Parathyroid adenoma (tissue), 2 donors: ENCODE data around the gene CD247.

Source experiments
- H2AFZ ChIP-seq: fragments of 300-600 bp; sonication (generic); one replicate; pipeline ENCODE4 v1.7.0; 2017; ENCODE audit warnings: antibody characterized with exemption, mild to moderate bottlenecking
- H3K27ac ChIP-seq: fragments of 300-600 bp; sonication (generic); one replicate; pipeline ENCODE4 v1.7.0; 2017
- H3K27me3 ChIP-seq: fragments of 300-600 bp; sonication (generic); one replicate; pipeline ENCODE4 v1.7.0; 2017; ENCODE audit warnings: low read length; ENCODE audit not compliant: control insufficient read depth, insufficient read depth
- H3K36me3 ChIP-seq: fragments of 300-600 bp; sonication (generic); one replicate; pipeline ENCODE4 v1.7.0; 2017; ENCODE audit warnings: low read length; ENCODE audit not compliant: control insufficient read depth, insufficient read depth
- H3K4me1 ChIP-seq: fragments of 300-600 bp; sonication (generic); one replicate; pipeline ENCODE4 v1.7.0; 2017; ENCODE audit warnings: control low read depth
- H3K4me2 ChIP-seq: fragments of 300-600 bp; sonication (generic); one replicate; pipeline ENCODE4 v1.7.0; 2017; ENCODE audit warnings: low read length
- H3K4me3 ChIP-seq: fragments of 300-600 bp; sonication (generic); one replicate; pipeline ENCODE4 v1.7.0; 2017; ENCODE audit warnings: low read depth, low read length
- H3K79me2 ChIP-seq: fragments of 300-600 bp; sonication (generic); one replicate; pipeline ENCODE4 v1.7.0; 2017; ENCODE audit warnings: control low read depth
- H3K9ac ChIP-seq: fragments of 300-600 bp; sonication (generic); one replicate; pipeline ENCODE4 v1.7.0; 2017; ENCODE audit warnings: mild to moderate bottlenecking
- H3K9me3 ChIP-seq: fragments of 300-600 bp; sonication (generic); one replicate; pipeline ENCODE4 v1.7.0; 2017; ENCODE audit warnings: low read length; ENCODE audit not compliant: control insufficient read depth
- TF ChIP-seq, protein P1 (sequence below): fragments of 300-600 bp; sonication (generic); IDR thresholded peaks from one replicate; pipeline ENCODE4 v1.7.0; 2017; ENCODE audit warnings: antibody characterized with exemption, mild to moderate bottlenecking
- donor health status: primary hyperparathyroidism.

CD247 gene

DNA sequence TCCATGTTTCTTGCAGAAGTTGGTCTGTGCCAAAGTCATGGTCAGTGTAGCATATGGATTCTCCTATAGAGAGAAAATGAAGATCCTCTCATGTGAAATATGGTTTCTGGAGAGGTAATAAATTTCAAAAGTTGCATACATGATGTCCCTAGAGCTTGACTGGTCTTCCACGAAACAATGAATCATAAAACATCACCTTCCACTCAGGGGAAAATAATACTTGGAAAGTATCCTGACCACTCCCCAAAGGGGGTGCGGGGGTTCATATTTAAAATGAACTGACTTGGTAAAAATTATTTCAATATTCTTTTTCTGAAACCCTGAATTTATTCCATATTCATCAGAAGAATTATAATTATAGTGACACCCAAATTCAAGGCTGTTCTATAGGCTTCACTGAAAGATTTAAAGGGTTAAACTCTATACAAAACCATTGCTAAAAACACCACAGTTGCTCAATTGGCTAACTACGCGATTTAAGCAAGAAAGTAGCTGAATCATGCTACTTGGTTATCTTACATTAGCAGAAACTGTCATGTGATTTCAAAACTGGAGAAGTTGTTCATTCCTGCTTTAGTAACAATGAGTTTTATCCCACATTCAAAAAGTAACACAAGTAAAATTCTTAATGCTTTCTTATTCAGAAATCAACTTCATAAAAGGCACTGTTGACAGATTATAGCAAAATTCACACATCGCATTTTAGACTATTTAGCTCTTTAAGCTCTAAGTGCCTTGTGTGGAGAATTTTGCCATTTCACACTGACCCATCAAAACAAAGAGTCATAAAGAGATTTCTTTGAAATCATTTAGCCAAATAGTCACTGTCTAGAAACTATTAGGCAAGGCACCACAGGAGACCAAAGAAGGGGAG, 30.0 kb upstream of the CD247 start:
- no peak overlapping the region for H2AFZ ChIP-seq
- no peaks in the 10 kb centered on the region for H3K79me2 ChIP-seq
- no peaks in the 10 kb centered on the region for H3K9me3 ChIP-seq
- no peaks in the 10 kb centered on the region for H3K36me3 ChIP-seq
- TF ChIP-seq, protein P1, sequence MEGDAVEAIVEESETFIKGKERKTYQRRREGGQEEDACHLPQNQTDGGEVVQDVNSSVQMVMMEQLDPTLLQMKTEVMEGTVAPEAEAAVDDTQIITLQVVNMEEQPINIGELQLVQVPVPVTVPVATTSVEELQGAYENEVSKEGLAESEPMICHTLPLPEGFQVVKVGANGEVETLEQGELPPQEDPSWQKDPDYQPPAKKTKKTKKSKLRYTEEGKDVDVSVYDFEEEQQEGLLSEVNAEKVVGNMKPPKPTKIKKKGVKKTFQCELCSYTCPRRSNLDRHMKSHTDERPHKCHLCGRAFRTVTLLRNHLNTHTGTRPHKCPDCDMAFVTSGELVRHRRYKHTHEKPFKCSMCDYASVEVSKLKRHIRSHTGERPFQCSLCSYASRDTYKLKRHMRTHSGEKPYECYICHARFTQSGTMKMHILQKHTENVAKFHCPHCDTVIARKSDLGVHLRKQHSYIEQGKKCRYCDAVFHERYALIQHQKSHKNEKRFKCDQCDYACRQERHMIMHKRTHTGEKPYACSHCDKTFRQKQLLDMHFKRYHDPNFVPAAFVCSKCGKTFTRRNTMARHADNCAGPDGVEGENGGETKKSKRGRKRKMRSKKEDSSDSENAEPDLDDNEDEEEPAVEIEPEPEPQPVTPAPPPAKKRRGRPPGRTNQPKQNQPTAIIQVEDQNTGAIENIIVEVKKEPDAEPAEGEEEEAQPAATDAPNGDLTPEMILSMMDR, result no peak
- H3K27me3 ChIP-seq, result no peaks in the 10 kb centered on the region
- H3K27ac ChIP-seq, result no peak overlapping the region
- peaks cover 5% of the 10 kb centered on the region for H3K4me1 ChIP-seq
- no peak overlapping the region for H3K4me3 ChIP-seq
- H3K9ac ChIP-seq, result no peak overlapping the region
- peak overlapping the region; percentile 31 for H3K4me2 ChIP-seq

DNA sequence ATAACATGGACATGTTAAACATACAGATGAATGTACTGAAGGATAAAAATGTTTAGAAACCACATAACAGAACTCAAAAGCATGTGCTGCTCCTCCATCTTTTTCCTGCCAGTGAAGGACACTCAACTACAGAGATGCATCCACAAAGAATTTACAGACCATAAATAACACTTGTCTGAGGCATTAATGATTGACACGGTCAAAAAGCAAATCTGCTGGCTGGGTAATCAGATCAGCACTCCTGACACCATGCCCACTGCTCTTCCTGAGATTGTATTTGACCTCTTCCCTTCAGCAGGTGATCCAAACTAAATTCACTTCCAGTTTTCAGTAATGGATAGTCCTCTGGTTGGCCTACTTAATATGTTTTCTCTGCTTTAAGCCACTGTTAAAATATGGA, 28.6 kb upstream of the CD247 start:
- Histone ChIP-seq H3K27me3 (no peaks in the 10 kb centered on the region), H3K4me2 (no peak overlapping the region), H3K79me2 (no peaks in the 10 kb centered on the region), H2AFZ (no peak overlapping the region), H3K9ac (no peak overlapping the region), H3K27ac (no peak overlapping the region), H3K4me3 (no peak overlapping the region), H3K9me3 (no peaks in the 10 kb centered on the region), H3K4me1 (no peaks in the 10 kb centered on the region), H3K36me3 (no peaks in the 10 kb centered on the region)
- TF ChIP-seq, protein P1, result no peak

DNA sequence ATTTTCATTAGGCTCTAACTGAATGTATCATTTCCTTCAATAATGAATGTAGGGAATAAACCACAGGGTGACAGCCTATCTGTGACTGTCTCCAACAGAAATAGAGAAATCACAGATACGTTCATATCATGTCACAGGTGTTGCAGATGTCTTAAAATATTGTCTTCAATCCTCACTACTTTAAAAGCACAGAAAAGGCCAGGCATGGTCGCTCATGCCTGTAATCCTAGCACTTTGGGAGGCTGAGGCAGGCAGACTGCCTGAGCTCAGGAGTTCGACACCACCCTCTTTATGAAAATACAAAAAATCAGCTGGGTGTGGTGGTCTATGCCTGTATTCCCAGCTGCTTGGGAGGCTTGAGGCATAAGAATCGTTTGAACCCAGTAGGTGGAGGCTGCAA, 27.0 kb upstream of the CD247 start:
- TF ChIP-seq, protein P1, result no peak
- Histone ChIP-seq H3K4me1 (no peaks in the 10 kb centered on the region), H3K9me3 (no peaks in the 10 kb centered on the region), H3K27me3 (no peaks in the 10 kb centered on the region), H3K36me3 (no peaks in the 10 kb centered on the region), H3K4me2 (no peak overlapping the region), H3K27ac (no peak overlapping the region), H2AFZ (no peak overlapping the region), H3K9ac (no peak overlapping the region), H3K4me3 (no peak overlapping the region), H3K79me2 (no peaks in the 10 kb centered on the region)

DNA sequence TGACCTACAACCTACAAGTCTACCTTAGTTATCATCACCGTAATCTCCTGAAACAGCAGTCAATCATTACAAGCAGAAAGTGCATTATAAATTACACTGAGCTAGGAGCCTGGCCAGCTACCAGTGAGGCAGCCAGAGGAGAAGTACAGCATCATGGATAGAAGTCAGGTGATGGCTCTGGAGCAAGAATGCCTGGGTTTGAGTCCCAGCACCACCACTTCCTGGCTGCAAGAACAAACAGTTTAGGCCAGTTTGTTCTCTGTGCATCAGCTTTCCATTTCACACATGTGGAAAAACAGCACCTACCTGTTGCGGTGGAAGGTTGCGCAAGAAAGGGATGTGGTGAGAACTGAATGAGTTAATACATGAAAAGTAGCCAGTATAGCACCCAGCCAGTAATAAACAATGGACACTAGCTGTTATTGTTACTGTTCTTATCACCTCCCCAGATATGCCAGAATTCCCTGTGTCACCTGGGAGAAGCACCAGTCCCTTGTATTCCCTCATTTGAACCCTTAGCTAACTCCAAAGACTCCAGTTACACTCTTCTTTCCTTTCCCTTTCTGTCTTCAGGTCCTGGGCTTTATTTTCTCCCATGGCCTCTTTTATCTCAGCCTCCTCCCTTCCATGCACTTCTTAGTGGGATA, 26.2 kb upstream of the CD247 start:
- Histone ChIP-seq H3K36me3 (no peaks in the 10 kb centered on the region), H3K27ac (no peak overlapping the region), H3K79me2 (no peaks in the 10 kb centered on the region), H3K4me1 (no peaks in the 10 kb centered on the region), H3K4me2 (peak overlapping the region; percentile 28), H3K9me3 (no peaks in the 10 kb centered on the region), H3K27me3 (no peaks in the 10 kb centered on the region), H3K4me3 (no peak overlapping the region), H2AFZ (no peak overlapping the region), H3K9ac (no peak overlapping the region)
- TF ChIP-seq, protein P1, result no peak
